Measurements from ENCODE around the gene LRMDA.

DNA sequence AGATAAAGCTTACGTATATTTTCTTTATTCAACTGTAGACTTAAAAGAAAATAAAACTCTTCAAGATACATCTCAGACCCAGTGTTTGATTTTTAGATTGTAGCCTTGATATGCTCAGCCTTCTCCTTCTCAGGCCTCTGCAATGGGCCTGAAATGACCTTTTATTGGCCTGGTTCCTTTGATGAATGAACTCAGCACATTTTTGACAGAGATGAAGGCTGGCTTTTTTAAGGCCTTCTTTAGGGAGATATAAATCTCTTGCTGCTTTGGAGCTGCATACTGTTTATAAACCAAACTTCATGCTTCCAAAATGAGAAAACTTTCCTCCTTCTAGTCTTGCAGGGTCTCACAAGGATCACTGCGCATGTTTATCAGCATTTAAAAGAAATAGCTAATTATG is 1049.8 kb downstream of the LRMDA start:
- TF ChIP-seq POLR2A (IDR thresholded peaks at IDR 0.05; ENCODE audit: low read length) (no peak), MAFK (IDR thresholded peaks at IDR 0.05; ENCODE audit: partially characterized antibody) (no peak), ZC3H11A (IDR thresholded peaks at IDR 0.05) (no peak), POLR2AphosphoS2 (conservative IDR thresholded peaks at IDR 0.05; ENCODE audit: low read length) (no peak)
- TF ChIP-seq, protein P1, sequence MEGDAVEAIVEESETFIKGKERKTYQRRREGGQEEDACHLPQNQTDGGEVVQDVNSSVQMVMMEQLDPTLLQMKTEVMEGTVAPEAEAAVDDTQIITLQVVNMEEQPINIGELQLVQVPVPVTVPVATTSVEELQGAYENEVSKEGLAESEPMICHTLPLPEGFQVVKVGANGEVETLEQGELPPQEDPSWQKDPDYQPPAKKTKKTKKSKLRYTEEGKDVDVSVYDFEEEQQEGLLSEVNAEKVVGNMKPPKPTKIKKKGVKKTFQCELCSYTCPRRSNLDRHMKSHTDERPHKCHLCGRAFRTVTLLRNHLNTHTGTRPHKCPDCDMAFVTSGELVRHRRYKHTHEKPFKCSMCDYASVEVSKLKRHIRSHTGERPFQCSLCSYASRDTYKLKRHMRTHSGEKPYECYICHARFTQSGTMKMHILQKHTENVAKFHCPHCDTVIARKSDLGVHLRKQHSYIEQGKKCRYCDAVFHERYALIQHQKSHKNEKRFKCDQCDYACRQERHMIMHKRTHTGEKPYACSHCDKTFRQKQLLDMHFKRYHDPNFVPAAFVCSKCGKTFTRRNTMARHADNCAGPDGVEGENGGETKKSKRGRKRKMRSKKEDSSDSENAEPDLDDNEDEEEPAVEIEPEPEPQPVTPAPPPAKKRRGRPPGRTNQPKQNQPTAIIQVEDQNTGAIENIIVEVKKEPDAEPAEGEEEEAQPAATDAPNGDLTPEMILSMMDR (IDR thresholded peaks at IDR 0.05) = no peak
- TF ChIP-seq, protein P2, sequence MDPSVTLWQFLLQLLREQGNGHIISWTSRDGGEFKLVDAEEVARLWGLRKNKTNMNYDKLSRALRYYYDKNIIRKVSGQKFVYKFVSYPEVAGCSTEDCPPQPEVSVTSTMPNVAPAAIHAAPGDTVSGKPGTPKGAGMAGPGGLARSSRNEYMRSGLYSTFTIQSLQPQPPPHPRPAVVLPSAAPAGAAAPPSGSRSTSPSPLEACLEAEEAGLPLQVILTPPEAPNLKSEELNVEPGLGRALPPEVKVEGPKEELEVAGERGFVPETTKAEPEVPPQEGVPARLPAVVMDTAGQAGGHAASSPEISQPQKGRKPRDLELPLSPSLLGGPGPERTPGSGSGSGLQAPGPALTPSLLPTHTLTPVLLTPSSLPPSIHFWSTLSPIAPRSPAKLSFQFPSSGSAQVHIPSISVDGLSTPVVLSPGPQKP (IDR thresholded peaks at IDR 0.05; ENCODE audit: low read depth, low read length) = no peak
- TF ChIP-seq, protein P3, sequence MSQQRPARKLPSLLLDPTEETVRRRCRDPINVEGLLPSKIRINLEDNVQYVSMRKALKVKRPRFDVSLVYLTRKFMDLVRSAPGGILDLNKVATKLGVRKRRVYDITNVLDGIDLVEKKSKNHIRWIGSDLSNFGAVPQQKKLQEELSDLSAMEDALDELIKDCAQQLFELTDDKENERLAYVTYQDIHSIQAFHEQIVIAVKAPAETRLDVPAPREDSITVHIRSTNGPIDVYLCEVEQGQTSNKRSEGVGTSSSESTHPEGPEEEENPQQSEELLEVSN (IDR thresholded peaks at IDR 0.05; ENCODE audit: borderline replicate concordance, low read depth) = no peak

Measured in A549 (cell line).